Dedifferentiated amniotic fluid mesenchymal stem cell (primary cell): ENCODE measurements around the gene KRTAP10-5.

Experiments used
- DNase-seq: peaks from one replicate; pipeline ENCODE4 v3.0.0-alpha.2; 2016; ENCODE audit errors: extremely low spot score

The KRTAP10-5 gene

GRCh38 chr21:44530221-44530902 is 50.0 kb downstream of the KRTAP10-5 start:
- DNase-seq, result no peak

GRCh38 chr21:44529503-44530125 is 50.8 kb downstream of the KRTAP10-5 start:
- no peak for DNase-seq
